ENCODE results near the gene TTLL3.
"Not testable (repeated sequence)": the region's sequence is repeated elsewhere in the genome, so short reads cannot be mapped to it uniquely, and the experiment has no call there.

Gene TTLL3

DNA sequence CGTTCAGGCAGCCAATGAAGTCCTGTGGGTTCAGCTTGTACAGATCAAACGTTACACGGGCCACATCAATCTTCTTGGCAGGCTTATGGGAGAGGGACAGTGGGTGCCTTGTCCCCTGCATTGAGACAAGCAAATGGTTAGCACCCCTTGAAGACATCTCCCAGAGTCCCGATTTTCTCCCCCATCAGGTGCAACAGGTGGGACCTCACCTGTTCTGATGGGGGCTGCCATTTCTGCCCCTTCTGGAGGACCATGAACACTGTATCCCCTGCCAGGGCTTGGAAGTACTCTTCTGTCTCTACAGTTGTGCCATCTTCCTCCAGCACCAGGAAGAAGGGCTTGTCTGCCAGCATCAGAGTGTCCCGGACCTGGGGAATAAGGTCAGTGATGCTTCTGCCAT is 59.9 kb downstream of the TTLL3 start:
- no peak for DNase-seq (ENCODE audit: low read depth)
- H3K4me3 ChIP-seq (ENCODE audit: low read depth, low read length), result no peak overlapping the region
- TF ChIP-seq CTCF (IDR thresholded peaks at IDR 0.05; ENCODE audit: insufficient read depth, low read depth, low read length, missing control alignments), result no peak

- TF ChIP-seq CTCF (IDR thresholded peaks at IDR 0.05; ENCODE audit: insufficient read depth, low read depth, low read length, missing control alignments), result no peak
- no peak for DNase-seq (ENCODE audit: low read depth)
- no peak overlapping the region for H3K4me3 ChIP-seq (ENCODE audit: low read depth, low read length)
Observed at GRCh38 chr3:9870978-9871377, 60.9 kb downstream of the TTLL3 start.

- not testable (repeated sequence) for DNase-seq (ENCODE audit: low read depth); H3K4me3 ChIP-seq (ENCODE audit: low read depth, low read length)
Observed at GRCh38 chr3:9872067-9872466, 62.0 kb downstream of the TTLL3 start.

- TF ChIP-seq CTCF (IDR thresholded peaks at IDR 0.05; ENCODE audit: insufficient read depth, low read depth, low read length, missing control alignments), result no peak
- no peak for DNase-seq (ENCODE audit: low read depth)
- H3K4me3 ChIP-seq (ENCODE audit: low read depth, low read length), result no peak overlapping the region
Observed at GRCh38 chr3:9875448-9875847, 65.4 kb downstream of the TTLL3 start.

DNA sequence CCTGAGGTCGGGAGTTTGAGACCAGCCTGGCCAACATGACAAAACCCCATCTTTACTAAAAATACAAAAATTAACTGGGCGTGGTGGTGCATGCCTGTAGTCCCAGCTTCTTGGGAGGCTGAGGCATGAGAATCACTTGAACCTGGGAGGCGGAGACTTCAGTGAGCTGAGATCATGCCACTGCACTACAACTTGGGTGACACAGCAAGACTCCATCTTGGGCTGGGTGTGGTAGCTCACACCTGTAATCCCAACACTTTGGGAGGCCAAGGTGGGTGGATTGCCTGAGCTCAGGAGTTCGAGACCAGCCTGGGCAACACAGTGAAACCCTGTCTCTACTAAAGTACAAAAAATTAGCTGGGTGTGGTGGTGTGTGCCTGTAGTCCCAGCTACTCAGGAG is 66.2 kb downstream of the TTLL3 start:
- DNase-seq (ENCODE audit: low read depth); H3K4me3 ChIP-seq (ENCODE audit: low read depth, low read length): not testable (repeated sequence)

DNA sequence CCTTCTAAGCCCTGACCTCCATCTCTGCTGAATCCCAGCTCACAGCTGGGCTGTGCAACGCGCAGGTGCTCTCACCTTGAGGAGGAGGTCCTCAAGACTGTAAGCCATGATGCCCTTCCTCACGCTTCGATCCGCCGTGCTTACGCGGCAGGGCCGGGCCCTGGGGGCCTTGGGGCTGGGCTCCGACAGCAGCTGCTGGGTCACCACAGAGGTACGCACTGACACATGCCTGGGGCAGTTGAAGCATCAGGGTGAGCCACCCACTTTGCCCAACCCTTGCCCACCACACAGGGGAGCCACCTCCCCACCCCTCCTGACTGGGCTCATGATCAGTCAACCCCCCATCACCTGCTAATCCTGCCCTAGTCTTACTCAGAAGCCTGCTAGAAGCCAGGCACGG is 66.9 kb downstream of the TTLL3 start:
- TF ChIP-seq CTCF (IDR thresholded peaks at IDR 0.05; ENCODE audit: insufficient read depth, low read depth, low read length, missing control alignments), result no peak
- no peak for DNase-seq (ENCODE audit: low read depth)
- H3K4me3 ChIP-seq (ENCODE audit: low read depth, low read length), result no peak overlapping the region

- TF ChIP-seq CTCF (IDR thresholded peaks at IDR 0.05; ENCODE audit: insufficient read depth, low read depth, low read length, missing control alignments), result no peak
- no peak for DNase-seq (ENCODE audit: low read depth)
- no peak overlapping the region for H3K4me3 ChIP-seq (ENCODE audit: low read depth, low read length)
Observed at GRCh38 chr3:9878700-9879099, 68.6 kb downstream of the TTLL3 start.

- TF ChIP-seq CTCF (IDR thresholded peaks at IDR 0.05; ENCODE audit: insufficient read depth, low read depth, low read length, missing control alignments), result no peak
- no peak within 1 kb of the TSS for H3K4me3 ChIP-seq (ENCODE audit: low read depth, low read length)
- DNase-seq (ENCODE audit: low read depth), result peak; percentile 41
Observed at GRCh38 chr3:9879830-9880549, 69.9 kb downstream of the TTLL3 start, which contains the start of gene CIDEC. Gene CIDEC (minus strand): TSS chr3:9880253. CDS start chr3:9878486, 1,767 bp downstream.
